Esophagus muscularis mucosa (tissue), 3 donors: ENCODE data around the gene HM13.

Source experiments
- CTCF ChIP-seq, 3 experiments: fragments of 200-600 bp in 2 of 3; fragments of 450-650 bp in 1 of 3; sonication (generic) in 2 of 3; IDR thresholded peaks; one replicate each; pipeline ENCODE4 v1.5.1; 2017 to 2019; ENCODE audit warnings: antibody characterized with exemption in 3 of 3, mild to moderate bottlenecking in 2 of 3, moderate library complexity in 1 of 3
- POLR2A ChIP-seq: fragments of 450-650 bp; IDR thresholded peaks from one replicate; pipeline ENCODE4 v1.6.1; 2017; ENCODE audit warnings: antibody characterized with exemption, moderate library complexity, mild to moderate bottlenecking, low read depth

DNA sequence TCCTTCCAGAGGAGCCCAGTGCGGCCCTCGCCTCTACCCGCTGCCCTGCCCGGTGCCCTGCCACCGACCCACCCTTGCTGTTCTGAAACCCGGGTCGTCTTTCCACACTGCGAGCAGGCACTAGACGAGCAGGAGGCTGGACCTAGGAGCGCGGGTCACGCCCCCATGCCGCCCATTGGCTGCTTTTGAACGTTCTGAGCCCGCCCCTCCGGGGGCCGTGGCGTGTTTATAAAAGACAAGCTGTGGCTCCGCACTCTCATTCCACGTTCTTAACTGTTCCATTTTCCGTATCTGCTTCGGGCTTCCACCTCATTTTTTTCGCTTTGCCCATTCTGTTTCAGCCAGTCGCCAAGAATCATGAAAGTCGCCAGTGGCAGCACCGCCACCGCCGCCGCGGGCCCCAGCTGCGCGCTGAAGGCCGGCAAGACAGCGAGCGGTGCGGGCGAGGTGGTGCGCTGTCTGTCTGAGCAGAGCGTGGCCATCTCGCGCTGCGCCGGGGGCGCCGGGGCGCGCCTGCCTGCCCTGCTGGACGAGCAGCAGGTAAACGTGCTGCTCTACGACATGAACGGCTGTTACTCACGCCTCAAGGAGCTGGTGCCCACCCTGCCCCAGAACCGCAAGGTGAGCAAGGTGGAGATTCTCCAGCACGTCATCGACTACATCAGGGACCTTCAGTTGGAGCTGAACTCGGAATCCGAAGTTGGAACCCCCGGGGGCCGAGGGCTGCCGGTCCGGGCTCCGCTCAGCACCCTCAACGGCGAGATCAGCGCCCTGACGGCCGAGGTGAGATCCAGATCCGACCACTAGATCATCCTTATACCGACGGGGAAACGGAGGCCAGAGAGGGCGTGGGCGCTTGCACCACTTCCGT lies 91.0 kb downstream of the HM13 start, which contains the start of gene ID1:
- TF ChIP-seq CTCF (IDR thresholded peaks at IDR 0.05) (no peak), POLR2A (peak; percentile 94)
